Spleen (tissue), 11 donors: ENCODE data around the gene SPRED3. TPM values are rescaled to one million over a fixed set of nuclear protein-coding genes. Genes with fewer than 3 reads are reported as not detected.

Source experiments
- DNase-seq: peaks from one replicate; pipeline ENCODE4 v3.0.0-alpha.2; 2020
- H3K27ac ChIP-seq, 8 donors: fragments of 200-600 bp; sonication (generic) in 7 of 8; 1 replicate in 4 of 8; 2 replicates in 4 of 8; pipeline versions ENCODE4 v1.5.0 to v1.8.0; 2016 to 2021; ENCODE audit warnings: inconsistent platforms in 4 of 8, mild to moderate bottlenecking in 4 of 8, moderate library complexity in 1 of 8
- H3K27me3 ChIP-seq, 7 donors: fragments of 200-600 bp; sonication (generic) in 6 of 7; replicated peaks in 1 of 7; 1 replicate in 4 of 7; 2 replicates in 3 of 7; pipeline versions ENCODE4 v1.5.0 to v1.8.0; 2016 to 2021; ENCODE audit warnings: inconsistent platforms in 3 of 7, mild to moderate bottlenecking in 1 of 7
- H3K36me3 ChIP-seq, 6 donors: fragments of 200-600 bp; sonication (generic) in 5 of 6; 1 replicate in 4 of 6; 2 replicates in 2 of 6; pipeline versions ENCODE4 v1.5.0 to v1.8.0; 2016 to 2021; ENCODE audit warnings: inconsistent platforms in 2 of 6
- H3K4me1 ChIP-seq, 6 donors: fragments of 200-600 bp; sonication (generic) in 5 of 6; 1 replicate in 3 of 6; 2 replicates in 3 of 6; pipeline versions ENCODE4 v1.5.0 to v1.8.0; 2016 to 2021; ENCODE audit warnings: inconsistent platforms in 3 of 6
- H3K4me3 ChIP-seq, 8 donors: fragments of 200-600 bp; sonication (generic) in 7 of 8; 1 replicate in 4 of 8; 2 replicates in 4 of 8; pipeline versions ENCODE4 v1.5.0 to v1.8.0; 2016 to 2021; ENCODE audit warnings: inconsistent platforms in 4 of 8, mild to moderate bottlenecking in 4 of 8, moderate library complexity in 2 of 8
- H3K9me3 ChIP-seq, 8 donors: fragments of 200-600 bp; sonication (generic) in 7 of 8; 1 replicate in 4 of 8; 2 replicates in 4 of 8; pipeline versions ENCODE4 v1.5.0 to v1.8.0; 2016 to 2021; ENCODE audit warnings: inconsistent platforms in 4 of 8
- CTCF ChIP-seq, 11 experiments: fragments of 200-600 bp in 7 of 11; fragments of 450-650 bp in 4 of 11; sonication (generic) in 4 of 11; IDR thresholded peaks in 8 of 11; conservative IDR thresholded peaks in 3 of 11; 1 replicate in 7 of 11; 2 replicates in 4 of 11; pipeline versions ENCODE4 v1.4.0 to v1.8.0; 2016 to 2021; ENCODE audit warnings: antibody characterized with exemption in 11 of 11, inconsistent platforms in 4 of 11, mild to moderate bottlenecking in 1 of 11
- POLR2A ChIP-seq, 3 donors: fragments of 450-650 bp; IDR thresholded peaks; one replicate each; pipeline ENCODE4 v1.5.1; 2017; ENCODE audit warnings: antibody characterized with exemption in 3 of 3, mild to moderate bottlenecking in 1 of 3
- POLR2AphosphoS5 ChIP-seq, 3 donors: sonication (generic); formaldehyde crosslinking; IDR thresholded peaks; one replicate each; pipeline ENCODE4 v1.5.1; 2017; ENCODE audit warnings: antibody characterized with exemption in 3 of 3
- WGBS, 5 donors: extraction: QIAGEN DNeasy Blood & Tissue Kit in 3 of 5; methylation state at CpG; one replicate each; pipeline versions ENCODE4 v1.1.5 to v1.1.7; 2013 to 2018; 5-methylcytosine and 5-hydroxymethylcytosine counted together
- intact Hi-C: fragments of 100-400 bp; cut with DNase I; formaldehyde crosslinking; loops from one replicate; pipeline ENCODE4 v1.15.0; 2023; ENCODE audit warnings: low total_unique reads
- polyA plus RNA-seq, 3 donors: library from polyadenylated mRNA; stranded (reverse); fragments of 200-250 nt; gene quantifications; one replicate each; pipeline ENCODE4 v1.2.1, GENCODE V29; 2013
- total RNA-seq, 7 donors: library from RNA; depleted of rRNA in 3 of 7; stranded (reverse); fragments of >200 nt in 3 of 7; fragmentation: NEBNext Ultra II Directional in 4 of 7; extraction: Animal tissue kit (Norgen Biotek cat#: 25700) in 4 of 7; gene quantifications; one replicate each; pipeline versions ENCODE4 v1.1.0 to v1.2.1, GENCODE V29; 2016 to 2021
- donor health status: healthy with polysubstance abuse.
- donor health status: DM: no; HTN: no; CAD: no; lungs with moderate emphysema.
- donor health status: DM: no; HTN: no; CAD: no.
- donor health status: Bipolar disorder and iron deficiency.
- donor health status: healthy.
- donor health status: DM: no; HTN: no; CAD: no.
- donor health status: DM: yes; HTN: yes; CAD: no.

Gene SPRED3
- total and polyA plus RNA-seq, 10 donors = 0.03 to 1.2 (median 0.45) TPM; not detected in 1

- peaks cover 0 to 48% (median 28%) of the 10 kb centered on the region in 7 donors for H3K27me3 ChIP-seq
- H3K27ac ChIP-seq = no peak overlapping the region
- WGBS, 5 donors = 83 to 94% (median 90%) methylated on average over 3 of the region's 3 CpGs
- peaks cover 7 to 30% (median 18%) of the 10 kb centered on the region in 6 donors for H3K4me1 ChIP-seq
- DNase-seq = no peak
- intact Hi-C loops = loop anchor here (5.0 kb wide), 1 partner anchor 231 kb away; no protein-coding TSS in a partner anchor
- no peak for TF ChIP-seq POLR2AphosphoS5 (IDR thresholded peaks at IDR 0.05)
- TF ChIP-seq CTCF (IDR thresholded peaks at IDR 0.05 in 8 of 11, conservative IDR thresholded peaks at IDR 0.05 in 3 of 11) = no peak
- no peak for TF ChIP-seq POLR2A (IDR thresholded peaks at IDR 0.05)
- no peaks in the 10 kb centered on the region for H3K9me3 ChIP-seq
- no peak overlapping the region for H3K4me3 ChIP-seq
- H3K36me3 ChIP-seq = peaks cover 0 to 16% (median 4%) of the 10 kb centered on the region in 6 donors
Measured at GRCh38 chr19:38401148-38401547, 12.7 kb downstream of the SPRED3 start.

GRCh38 chr19:38402623-38402966 is 14.1 kb downstream of the SPRED3 start:
- Histone ChIP-seq H3K4me3 (peak overlapping the region in 7 of 8 donors; percentile 64 to 92 (median 85)), H3K4me1 (peaks cover 7 to 28% (median 18%) of the 10 kb centered on the region in 6 donors), H3K9me3 (no peaks in the 10 kb centered on the region), H3K27ac (peak overlapping the region in 7 of 8 donors; percentile 16 to 95 (median 92)), H3K27me3 (peaks cover 0 to 34% (median 16%) of the 10 kb centered on the region in 7 donors), H3K36me3 (peaks cover 0 to 30% (median 16%) of the 10 kb centered on the region in 6 donors)
- TF ChIP-seq POLR2A (IDR thresholded peaks at IDR 0.05) (no peak), POLR2AphosphoS5 (IDR thresholded peaks at IDR 0.05) (no peak), CTCF (IDR thresholded peaks at IDR 0.05 in 8 of 11, conservative IDR thresholded peaks at IDR 0.05 in 3 of 11) (no peak)
- intact Hi-C loops = loop anchor here (5.0 kb wide), 1 partner anchor 230 kb away; no protein-coding TSS in a partner anchor
- WGBS, 5 donors = 2 to 4% (median 3%) methylated on average over 16 to 18 of the region's 18 CpGs
- no peak for DNase-seq

GRCh38 chr19:38402967-38403674 is 14.6 kb downstream of the SPRED3 start, which contains the start of gene FAM98C:
FAM98C (plus strand) TSS chr19:38403093; CDS start chr19:38403154, 61 bp downstream.
- TF ChIP-seq CTCF (IDR thresholded peaks at IDR 0.05 in 8 of 11, conservative IDR thresholded peaks at IDR 0.05 in 3 of 11) = peak; percentile 99 to 100 (median 100)
- peak; percentile 79 to 90 (median 82) for TF ChIP-seq POLR2AphosphoS5 (IDR thresholded peaks at IDR 0.05)
- TF ChIP-seq POLR2A (IDR thresholded peaks at IDR 0.05) = no peak
- peaks cover 0 to 29% (median 16%) of the 10 kb centered on the region in 7 donors for H3K27me3 ChIP-seq
- intact Hi-C loops = loop anchor here (5.0 kb wide), 1 partner anchor 229 kb away; no protein-coding TSS in a partner anchor
- H3K4me1 ChIP-seq = peaks cover 7 to 28% (median 18%) of the 10 kb centered on the region in 6 donors
- H3K36me3 ChIP-seq = peaks cover 0 to 36% (median 18%) of the 10 kb centered on the region in 6 donors
- no peaks in the 10 kb centered on the region for H3K9me3 ChIP-seq
- DNase-seq = peak; percentile 98
- WGBS, 5 donors = 0 to 1% (median 0%) methylated on average over 15 to 82 of the region's 82 CpGs
- peak within 1 kb of the TSS; percentile 80 to 95 (median 92) for H3K27ac ChIP-seq
- H3K4me3 ChIP-seq = peak within 1 kb of the TSS; percentile 64 to 98 (median 86)

- H3K4me1 ChIP-seq = peaks cover 7 to 31% (median 18%) of the 10 kb centered on the region in 6 donors
- H3K4me3 ChIP-seq = peak overlapping the region in 1 of 8 donors; percentile 80
- intact Hi-C loops = loop anchor here (5.0 kb wide), 1 partner anchor 227 kb away; no protein-coding TSS in a partner anchor
- H3K9me3 ChIP-seq = no peaks in the 10 kb centered on the region
- no peak for DNase-seq
- peak overlapping the region in 1 of 8 donors; percentile 2 for H3K27ac ChIP-seq
- H3K36me3 ChIP-seq = peaks cover 0 to 53% (median 27%) of the 10 kb centered on the region in 6 donors
- WGBS, 5 donors = 95 to 100% (median 100%) methylated on average over 1 to 6 of the region's 6 CpGs
- no peak for TF ChIP-seq POLR2AphosphoS5 (IDR thresholded peaks at IDR 0.05)
- TF ChIP-seq CTCF (IDR thresholded peaks at IDR 0.05 in 8 of 11, conservative IDR thresholded peaks at IDR 0.05 in 3 of 11) = no peak
- TF ChIP-seq POLR2A (IDR thresholded peaks at IDR 0.05) = no peak
- peaks cover 0 to 11% (median 2%) of the 10 kb centered on the region in 7 donors for H3K27me3 ChIP-seq
Measured at GRCh38 chr19:38404858-38405257, 16.4 kb downstream of the SPRED3 start.
